ENCODE results near the gene VPS13D. TPM values are rescaled to one million over a fixed set of nuclear protein-coding genes. Genes with fewer than 3 reads are reported as not detected.
A peak's percentile ranks its signal among the peaks of the same experiment; 100 is the strongest.
"Not testable (repeated sequence)": the region's sequence is repeated elsewhere in the genome, so short reads cannot be mapped to it uniquely, and the experiment has no call there.

Gene VPS13D
- total and polyA plus RNA-seq, 10 donors, result 10.1 to 108 (median 86.3) TPM

GRCh38 chr1:12537906-12538461 lies 308.2 kb downstream of the VPS13D start:
- TF ChIP-seq, protein P1, sequence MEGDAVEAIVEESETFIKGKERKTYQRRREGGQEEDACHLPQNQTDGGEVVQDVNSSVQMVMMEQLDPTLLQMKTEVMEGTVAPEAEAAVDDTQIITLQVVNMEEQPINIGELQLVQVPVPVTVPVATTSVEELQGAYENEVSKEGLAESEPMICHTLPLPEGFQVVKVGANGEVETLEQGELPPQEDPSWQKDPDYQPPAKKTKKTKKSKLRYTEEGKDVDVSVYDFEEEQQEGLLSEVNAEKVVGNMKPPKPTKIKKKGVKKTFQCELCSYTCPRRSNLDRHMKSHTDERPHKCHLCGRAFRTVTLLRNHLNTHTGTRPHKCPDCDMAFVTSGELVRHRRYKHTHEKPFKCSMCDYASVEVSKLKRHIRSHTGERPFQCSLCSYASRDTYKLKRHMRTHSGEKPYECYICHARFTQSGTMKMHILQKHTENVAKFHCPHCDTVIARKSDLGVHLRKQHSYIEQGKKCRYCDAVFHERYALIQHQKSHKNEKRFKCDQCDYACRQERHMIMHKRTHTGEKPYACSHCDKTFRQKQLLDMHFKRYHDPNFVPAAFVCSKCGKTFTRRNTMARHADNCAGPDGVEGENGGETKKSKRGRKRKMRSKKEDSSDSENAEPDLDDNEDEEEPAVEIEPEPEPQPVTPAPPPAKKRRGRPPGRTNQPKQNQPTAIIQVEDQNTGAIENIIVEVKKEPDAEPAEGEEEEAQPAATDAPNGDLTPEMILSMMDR (IDR thresholded peaks at IDR 0.05 in 8 of 11, conservative IDR thresholded peaks at IDR 0.05 in 3 of 11), result no peak
- TF ChIP-seq POLR2A (IDR thresholded peaks at IDR 0.05), result no peak
- TF ChIP-seq POLR2AphosphoS5 (IDR thresholded peaks at IDR 0.05), result no peak
- WGBS, 5 donors, result 83 to 95% (median 85%) methylated on average over 3 of the region's 3 CpGs
- intact Hi-C loops (cut with DNase I; ENCODE audit: low total_unique reads), result no loop called here
- Histone ChIP-seq H3K36me3 (peaks cover 0 to 9% (median 0%) of the 10 kb centered on the region in 6 donors), H3K27me3 (replicated peaks in 1 of 7) (peaks cover 0 to 7% (median 0%) of the 10 kb centered on the region in 7 donors), H3K9me3 (peaks cover 0 to 21% (median 10%) of the 10 kb centered on the region in 8 donors), H3K4me3 (no peak overlapping the region), H3K4me1 (peaks cover 0 to 17% (median 9%) of the 10 kb centered on the region in 6 donors), H3K27ac (no peak overlapping the region)
- no peak for DNase-seq

DNA sequence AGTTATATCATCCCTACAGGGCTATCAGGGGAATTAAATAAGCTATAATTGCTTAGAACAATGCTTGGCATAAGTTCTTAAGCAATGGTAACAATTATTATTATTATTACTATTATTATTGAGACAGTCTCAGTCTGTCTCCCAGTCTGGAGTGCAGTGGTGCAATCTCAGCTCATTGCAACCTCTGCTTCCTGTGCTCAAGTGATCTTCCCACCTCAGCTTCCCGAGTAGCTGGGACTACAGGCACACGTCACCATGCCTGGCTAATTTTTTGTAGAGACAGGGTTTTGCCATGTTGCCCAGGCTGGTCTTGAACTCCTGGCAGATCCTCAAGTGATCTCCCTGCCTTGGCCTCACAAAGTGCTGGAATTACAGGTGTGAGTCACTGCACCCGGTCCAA lies 308.7 kb downstream of the VPS13D start:
- H3K27me3 ChIP-seq (replicated peaks in 1 of 7); H3K36me3 ChIP-seq; intact Hi-C loops (cut with DNase I; ENCODE audit: low total_unique reads); H3K4me3 ChIP-seq; H3K27ac ChIP-seq; DNase-seq: not testable (repeated sequence)
- WGBS, 5 donors, result 68 to 85% (median 76%) methylated on average over 3 of the region's 3 CpGs
- Histone ChIP-seq H3K9me3 (peaks cover 0 to 21% (median 10%) of the 10 kb centered on the region in 8 donors), H3K4me1 (peaks cover 0 to 17% (median 9%) of the 10 kb centered on the region in 6 donors)

DNA sequence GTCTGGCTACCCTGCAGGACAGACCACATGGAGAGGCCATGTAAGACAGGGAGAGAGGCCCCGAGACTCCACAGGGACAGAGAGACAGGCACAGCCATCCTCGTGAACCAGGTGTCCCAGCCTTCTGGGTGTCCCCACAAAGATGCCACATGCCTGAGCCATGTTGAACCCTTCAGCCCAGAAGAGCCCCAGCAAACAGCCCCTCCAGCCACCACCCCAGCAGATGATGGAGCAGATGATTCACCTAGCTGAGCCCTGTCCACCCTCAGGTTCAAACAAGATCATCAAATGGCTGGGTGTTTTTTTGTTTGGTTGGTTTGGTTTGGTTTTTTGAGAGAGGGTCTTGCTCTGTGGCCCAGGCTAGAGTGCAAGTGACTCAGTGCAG lies 309.5 kb downstream of the VPS13D start:
- DNase-seq, result no peak
- H3K4me1 ChIP-seq, result peaks cover 0 to 20% (median 9%) of the 10 kb centered on the region in 6 donors
- TF ChIP-seq, protein P1 (IDR thresholded peaks at IDR 0.05 in 8 of 11, conservative IDR thresholded peaks at IDR 0.05 in 3 of 11), result no peak
- TF ChIP-seq POLR2A (IDR thresholded peaks at IDR 0.05) (no peak), POLR2AphosphoS5 (IDR thresholded peaks at IDR 0.05) (no peak)
- WGBS, 5 donors, result 92 to 100% (median 94%) methylated on average over 2 of the region's 2 CpGs
- H3K27me3 ChIP-seq (replicated peaks in 1 of 7), result peaks cover 0 to 7% (median 0%) of the 10 kb centered on the region in 7 donors
- peaks cover 0 to 21% (median 10%) of the 10 kb centered on the region in 8 donors for H3K9me3 ChIP-seq
- H3K4me3 ChIP-seq, result no peak overlapping the region
- H3K36me3 ChIP-seq, result peaks cover 0 to 9% (median 0%) of the 10 kb centered on the region in 6 donors
- no peak overlapping the region for H3K27ac ChIP-seq
- intact Hi-C loops (cut with DNase I; ENCODE audit: low total_unique reads), result no loop called here

DNA sequence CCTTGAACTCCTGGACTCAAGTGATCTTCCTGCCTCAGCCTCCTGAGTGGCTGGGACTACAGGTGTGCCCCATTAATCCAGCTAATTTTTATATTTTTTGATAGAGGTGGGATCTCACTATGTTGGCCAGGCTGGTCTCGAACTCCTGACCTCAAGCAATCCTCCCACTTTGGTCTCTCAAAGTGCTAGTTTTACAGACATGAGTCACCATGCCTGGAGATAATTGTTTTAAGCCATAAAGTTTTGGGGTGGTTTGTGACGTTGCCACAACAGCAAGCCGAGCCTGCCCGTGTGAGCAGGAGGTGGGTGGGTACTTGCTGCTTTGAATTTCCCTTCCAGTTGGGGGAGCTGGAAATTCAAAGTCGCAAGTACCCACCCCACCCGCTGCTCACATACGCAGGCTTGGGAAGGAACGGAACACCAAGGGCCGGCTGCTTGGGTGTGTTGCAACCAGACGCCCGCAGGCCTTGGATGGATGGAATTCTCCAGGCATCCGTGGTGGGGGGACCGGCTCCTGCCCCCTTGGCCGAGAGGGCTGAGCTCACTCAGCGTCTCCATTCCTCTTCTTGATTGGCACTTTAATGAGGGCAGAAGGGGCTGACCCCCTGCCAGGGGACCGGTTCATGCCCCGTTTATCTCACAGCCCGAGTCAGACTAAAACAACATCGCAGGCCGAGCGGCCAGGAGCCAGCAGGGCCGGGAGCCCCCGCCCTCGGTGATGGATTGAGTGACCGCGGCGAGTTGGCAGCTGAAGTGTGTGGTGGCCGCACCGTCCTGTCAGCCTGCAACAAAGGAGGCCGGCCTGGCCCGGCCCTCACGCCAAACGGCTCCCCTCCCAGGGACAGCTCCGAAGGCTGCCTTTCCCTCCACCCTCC lies 310.1 kb downstream of the VPS13D start:
- H3K27me3 ChIP-seq (replicated peaks in 1 of 7), result peaks cover 0 to 7% (median 0%) of the 10 kb centered on the region in 7 donors
- peak overlapping the region in 3 of 8 donors; percentile 11 to 24 (median 23) for H3K27ac ChIP-seq
- H3K9me3 ChIP-seq, result peaks cover 0 to 21% (median 10%) of the 10 kb centered on the region in 8 donors
- peak in 2 of 3 donors; percentile 20 to 70 for TF ChIP-seq POLR2AphosphoS5 (IDR thresholded peaks at IDR 0.05)
- TF ChIP-seq POLR2A (IDR thresholded peaks at IDR 0.05), result no peak
- no peak for DNase-seq
- no peak overlapping the region for H3K4me3 ChIP-seq
- H3K36me3 ChIP-seq, result peaks cover 0 to 9% (median 0%) of the 10 kb centered on the region in 6 donors
- WGBS, 5 donors, result 53 to 64% (median 61%) methylated on average over 27 to 34 of the region's 34 CpGs
- intact Hi-C loops (cut with DNase I; ENCODE audit: low total_unique reads), result no loop called here
- peaks cover 0 to 26% (median 9%) of the 10 kb centered on the region in 6 donors for H3K4me1 ChIP-seq
